ENCODE results near the gene NUPR1.
"Not testable (repeated sequence)": the region's sequence is repeated elsewhere in the genome, so short reads cannot be mapped to it uniquely, and the experiment has no call there.

DNA sequence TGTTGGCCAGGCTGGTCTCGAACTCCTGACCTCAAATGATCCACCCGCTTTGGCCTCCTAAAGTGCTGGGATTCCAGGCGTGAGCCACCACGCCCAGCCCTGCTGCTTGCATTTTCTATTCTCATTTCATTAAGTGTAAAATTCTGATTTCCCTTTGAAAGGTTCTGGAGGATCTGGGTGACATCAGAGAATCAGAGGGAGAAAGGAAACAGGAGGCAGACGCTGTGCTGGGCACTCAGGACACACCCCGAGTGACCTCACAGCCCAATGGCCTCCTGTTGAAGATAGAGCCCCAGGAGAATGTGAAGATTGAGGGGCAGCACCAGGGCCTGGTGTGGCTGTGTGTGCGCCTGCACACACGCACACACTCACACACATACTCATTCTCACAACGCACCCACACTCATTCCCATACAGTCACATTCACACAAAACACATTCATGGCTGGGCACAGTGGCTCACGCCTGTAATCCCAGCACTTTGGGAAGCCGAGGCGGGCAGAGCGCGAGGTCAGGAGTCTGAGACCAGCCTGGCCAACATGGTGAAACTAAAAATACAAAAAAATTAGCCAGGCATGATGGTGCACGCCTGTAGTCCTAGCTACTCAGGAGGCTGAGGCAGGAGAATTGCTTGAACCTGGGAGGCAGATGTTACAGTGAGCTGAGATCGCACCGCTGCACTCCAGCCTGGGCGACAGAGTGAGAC lies 38.1 kb downstream of the NUPR1 start:
- TF ChIP-seq, protein P1, sequence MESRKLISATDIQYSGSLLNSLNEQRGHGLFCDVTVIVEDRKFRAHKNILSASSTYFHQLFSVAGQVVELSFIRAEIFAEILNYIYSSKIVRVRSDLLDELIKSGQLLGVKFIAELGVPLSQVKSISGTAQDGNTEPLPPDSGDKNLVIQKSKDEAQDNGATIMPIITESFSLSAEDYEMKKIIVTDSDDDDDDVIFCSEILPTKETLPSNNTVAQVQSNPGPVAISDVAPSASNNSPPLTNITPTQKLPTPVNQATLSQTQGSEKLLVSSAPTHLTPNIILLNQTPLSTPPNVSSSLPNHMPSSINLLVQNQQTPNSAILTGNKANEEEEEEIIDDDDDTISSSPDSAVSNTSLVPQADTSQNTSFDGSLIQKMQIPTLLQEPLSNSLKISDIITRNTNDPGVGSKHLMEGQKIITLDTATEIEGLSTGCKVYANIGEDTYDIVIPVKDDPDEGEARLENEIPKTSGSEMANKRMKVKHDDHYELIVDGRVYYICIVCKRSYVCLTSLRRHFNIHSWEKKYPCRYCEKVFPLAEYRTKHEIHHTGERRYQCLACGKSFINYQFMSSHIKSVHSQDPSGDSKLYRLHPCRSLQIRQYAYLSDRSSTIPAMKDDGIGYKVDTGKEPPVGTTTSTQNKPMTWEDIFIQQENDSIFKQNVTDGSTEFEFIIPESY (IDR thresholded peaks at IDR 0.05; ENCODE audit: extremely low read depth, insufficient replicate concordance, low read length), result not testable (repeated sequence)
- TF ChIP-seq, protein P2, sequence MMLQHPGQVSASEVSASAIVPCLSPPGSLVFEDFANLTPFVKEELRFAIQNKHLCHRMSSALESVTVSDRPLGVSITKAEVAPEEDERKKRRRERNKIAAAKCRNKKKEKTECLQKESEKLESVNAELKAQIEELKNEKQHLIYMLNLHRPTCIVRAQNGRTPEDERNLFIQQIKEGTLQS (IDR thresholded peaks at IDR 0.05), result not testable (repeated sequence)
- not testable (repeated sequence) for TF ChIP-seq POLR2A (IDR thresholded peaks at IDR 0.05; ENCODE audit: borderline replicate concordance, extremely low read depth, insufficient read depth, insufficient read length); POLR2AphosphoS5 (IDR thresholded peaks at IDR 0.05; ENCODE audit: low read depth, low read length); YY1 (IDR thresholded peaks at IDR 0.05; ENCODE audit: extremely low read depth, insufficient replicate concordance, low read depth, low read length); ZNF274 (IDR thresholded peaks at IDR 0.05; ENCODE audit: low read depth, low read length); JUND (IDR thresholded peaks at IDR 0.05); RAD21 (IDR thresholded peaks at IDR 0.05; ENCODE audit: low read depth); EGR1 (IDR thresholded peaks at IDR 0.05; ENCODE audit: low read depth)
- TF ChIP-seq, protein P3, sequence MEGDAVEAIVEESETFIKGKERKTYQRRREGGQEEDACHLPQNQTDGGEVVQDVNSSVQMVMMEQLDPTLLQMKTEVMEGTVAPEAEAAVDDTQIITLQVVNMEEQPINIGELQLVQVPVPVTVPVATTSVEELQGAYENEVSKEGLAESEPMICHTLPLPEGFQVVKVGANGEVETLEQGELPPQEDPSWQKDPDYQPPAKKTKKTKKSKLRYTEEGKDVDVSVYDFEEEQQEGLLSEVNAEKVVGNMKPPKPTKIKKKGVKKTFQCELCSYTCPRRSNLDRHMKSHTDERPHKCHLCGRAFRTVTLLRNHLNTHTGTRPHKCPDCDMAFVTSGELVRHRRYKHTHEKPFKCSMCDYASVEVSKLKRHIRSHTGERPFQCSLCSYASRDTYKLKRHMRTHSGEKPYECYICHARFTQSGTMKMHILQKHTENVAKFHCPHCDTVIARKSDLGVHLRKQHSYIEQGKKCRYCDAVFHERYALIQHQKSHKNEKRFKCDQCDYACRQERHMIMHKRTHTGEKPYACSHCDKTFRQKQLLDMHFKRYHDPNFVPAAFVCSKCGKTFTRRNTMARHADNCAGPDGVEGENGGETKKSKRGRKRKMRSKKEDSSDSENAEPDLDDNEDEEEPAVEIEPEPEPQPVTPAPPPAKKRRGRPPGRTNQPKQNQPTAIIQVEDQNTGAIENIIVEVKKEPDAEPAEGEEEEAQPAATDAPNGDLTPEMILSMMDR (IDR thresholded peaks at IDR 0.05 in 2 of 3, conservative IDR thresholded peaks at IDR 0.05 in 1 of 3; ENCODE audit: borderline replicate concordance in 1 of 3, insufficient read depth in 1 of 3, low read depth in 2 of 3, low read length in 2 of 3), result not testable (repeated sequence)
- TF ChIP-seq, protein P4, sequence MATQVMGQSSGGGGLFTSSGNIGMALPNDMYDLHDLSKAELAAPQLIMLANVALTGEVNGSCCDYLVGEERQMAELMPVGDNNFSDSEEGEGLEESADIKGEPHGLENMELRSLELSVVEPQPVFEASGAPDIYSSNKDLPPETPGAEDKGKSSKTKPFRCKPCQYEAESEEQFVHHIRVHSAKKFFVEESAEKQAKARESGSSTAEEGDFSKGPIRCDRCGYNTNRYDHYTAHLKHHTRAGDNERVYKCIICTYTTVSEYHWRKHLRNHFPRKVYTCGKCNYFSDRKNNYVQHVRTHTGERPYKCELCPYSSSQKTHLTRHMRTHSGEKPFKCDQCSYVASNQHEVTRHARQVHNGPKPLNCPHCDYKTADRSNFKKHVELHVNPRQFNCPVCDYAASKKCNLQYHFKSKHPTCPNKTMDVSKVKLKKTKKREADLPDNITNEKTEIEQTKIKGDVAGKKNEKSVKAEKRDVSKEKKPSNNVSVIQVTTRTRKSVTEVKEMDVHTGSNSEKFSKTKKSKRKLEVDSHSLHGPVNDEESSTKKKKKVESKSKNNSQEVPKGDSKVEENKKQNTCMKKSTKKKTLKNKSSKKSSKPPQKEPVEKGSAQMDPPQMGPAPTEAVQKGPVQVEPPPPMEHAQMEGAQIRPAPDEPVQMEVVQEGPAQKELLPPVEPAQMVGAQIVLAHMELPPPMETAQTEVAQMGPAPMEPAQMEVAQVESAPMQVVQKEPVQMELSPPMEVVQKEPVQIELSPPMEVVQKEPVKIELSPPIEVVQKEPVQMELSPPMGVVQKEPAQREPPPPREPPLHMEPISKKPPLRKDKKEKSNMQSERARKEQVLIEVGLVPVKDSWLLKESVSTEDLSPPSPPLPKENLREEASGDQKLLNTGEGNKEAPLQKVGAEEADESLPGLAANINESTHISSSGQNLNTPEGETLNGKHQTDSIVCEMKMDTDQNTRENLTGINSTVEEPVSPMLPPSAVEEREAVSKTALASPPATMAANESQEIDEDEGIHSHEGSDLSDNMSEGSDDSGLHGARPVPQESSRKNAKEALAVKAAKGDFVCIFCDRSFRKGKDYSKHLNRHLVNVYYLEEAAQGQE (IDR thresholded peaks at IDR 0.05; ENCODE audit: low read depth), result not testable (repeated sequence)

All from HCT116 (cell line).